Astrocyte of the spinal cord (primary cell): Measurements from ENCODE around the gene TC2N.

Source experiments
- DNase-seq: peaks from one replicate; pipeline ENCODE4 v3.0.0; 2011; ENCODE audit warnings: low read depth, low spot score
- H3K4me3 ChIP-seq: 2 replicates; pipeline ENCODE4 v1.5.1; 2011; ENCODE audit warnings: low read depth, mild to moderate bottlenecking, low read length, moderate library complexity
- CTCF ChIP-seq: IDR thresholded peaks from 2 replicates; pipeline ENCODE4 v1.5.1; 2012; ENCODE audit warnings: low read depth, mild to moderate bottlenecking, low read length, inconsistent platforms
- in situ Hi-C: cut with HindIII; loops from 2 replicates; pipeline ENCODE4 v1.10.0; 2017; ENCODE audit warnings: low sequenced_read_pairs

TC2N gene

DNA sequence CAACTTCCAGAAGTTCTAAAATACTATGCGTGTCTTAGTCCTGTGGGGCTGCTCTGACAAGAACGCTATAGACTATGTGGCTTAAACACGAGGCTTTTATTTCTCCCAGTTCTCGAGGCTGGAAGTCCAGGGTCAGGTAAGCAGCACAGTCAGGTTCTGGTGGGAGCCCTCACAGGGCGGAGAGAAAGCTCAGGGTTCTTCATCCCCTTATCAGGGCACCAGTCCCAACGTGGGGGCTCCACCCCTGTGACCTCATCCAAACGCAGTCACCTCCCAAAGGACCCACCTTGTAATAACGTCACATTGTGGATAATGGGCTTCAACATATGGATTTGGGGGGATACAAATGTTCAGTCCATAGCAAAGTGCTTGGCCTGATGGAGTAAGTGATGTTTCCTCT lies 37.1 kb upstream of the TC2N start:
- H3K4me3 ChIP-seq = no peak overlapping the region
- TF ChIP-seq CTCF = no peak
- in situ Hi-C loops = no loop called here
- DNase-seq = no peak

- DNase-seq = no peak
- no peak overlapping the region for H3K4me3 ChIP-seq
- no peak for TF ChIP-seq CTCF
- in situ Hi-C loops = no loop called here
Observed at GRCh38 chr14:91903070-91903469, 35.7 kb upstream of the TC2N start.

- no peak overlapping the region for H3K4me3 ChIP-seq
- DNase-seq = no peak
- no peak for TF ChIP-seq CTCF
- in situ Hi-C loops = no loop called here
Observed at GRCh38 chr14:91902336-91902735, 35.0 kb upstream of the TC2N start.

DNA sequence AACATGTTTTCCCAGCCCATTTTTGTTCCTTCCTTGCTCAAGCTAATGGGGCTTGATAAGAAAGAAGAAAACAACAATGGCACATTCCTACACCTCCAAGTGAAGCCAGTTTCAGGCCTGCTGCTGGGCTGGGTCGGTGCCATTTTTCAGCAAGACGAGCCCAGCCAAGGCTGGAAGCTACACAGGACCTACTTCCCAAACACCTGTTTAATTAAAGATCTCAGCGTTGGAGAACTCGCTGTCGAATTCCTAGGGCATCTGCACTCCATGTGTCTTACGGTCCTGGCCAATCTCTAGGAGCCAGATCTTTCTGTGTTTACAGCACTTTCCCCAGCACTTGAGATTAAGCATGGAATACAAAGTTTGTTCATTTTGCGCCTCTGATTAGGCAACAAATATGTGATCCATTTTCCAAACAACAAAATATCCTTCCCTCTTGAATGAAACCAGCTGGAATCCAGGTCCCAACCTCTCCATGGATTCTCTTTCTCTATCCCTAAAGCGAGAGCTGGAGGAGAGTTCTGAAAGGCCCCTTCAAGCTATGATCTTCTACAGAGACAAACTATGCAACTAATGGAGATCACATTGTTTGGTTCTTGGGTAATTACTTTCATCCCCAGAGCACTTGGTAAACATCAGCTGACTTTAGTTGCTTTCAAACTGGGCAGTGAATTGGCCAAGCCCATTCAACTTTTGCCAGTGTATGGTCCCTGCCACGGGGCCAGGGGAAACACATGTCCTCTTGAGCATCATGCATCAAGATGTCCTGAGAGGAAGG lies 34.3 kb upstream of the TC2N start:
- H3K4me3 ChIP-seq = no peak overlapping the region
- DNase-seq = no peak
- in situ Hi-C loops = no loop called here
- TF ChIP-seq CTCF = no peak

- in situ Hi-C loops = no loop called here
- no peak for TF ChIP-seq CTCF
- no peak for DNase-seq
- no peak overlapping the region for H3K4me3 ChIP-seq
Observed at GRCh38 chr14:91899806-91900205, 32.5 kb upstream of the TC2N start.

DNA sequence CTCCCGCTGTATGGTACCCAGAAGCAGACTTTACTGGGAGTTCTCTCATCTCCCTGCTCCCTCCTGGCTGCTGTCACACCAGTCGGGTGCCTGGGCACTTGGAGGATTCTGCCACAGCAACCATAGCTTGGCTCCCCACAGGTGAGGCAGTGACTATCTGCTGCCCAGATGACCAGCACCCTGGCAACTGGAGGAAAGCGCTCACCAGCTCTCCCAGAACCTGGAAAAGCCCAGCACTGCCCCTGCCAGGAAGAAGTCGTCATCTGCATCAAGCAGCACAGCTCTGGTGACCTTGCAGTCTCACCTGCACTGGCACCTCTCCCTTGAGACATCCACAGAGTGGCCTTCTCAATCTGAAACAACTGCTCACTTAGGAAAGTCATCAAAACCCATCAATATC lies 31.9 kb upstream of the TC2N start:
- in situ Hi-C loops = no loop called here
- no peak for TF ChIP-seq CTCF
- H3K4me3 ChIP-seq = no peak overlapping the region
- no peak for DNase-seq
